H9 (cell line): ENCODE measurements around the gene NELFCD. TPM values are rescaled to one million over a fixed set of nuclear protein-coding genes. Genes with fewer than 3 reads are reported as not detected.

Experiments used
- DNase-seq: peaks from one replicate; pipeline ENCODE4 v3.0.0-alpha.2; 2017
- H2AFZ ChIP-seq: one replicate; pipeline ENCODE4 v1.6.1; 2013; ENCODE audit warnings: mild to moderate bottlenecking, low read length, control low read depth, moderate library complexity
- H2AK5ac ChIP-seq: 2 replicates; pipeline ENCODE4 v1.6.1; 2013; ENCODE audit warnings: low read length, control low read depth, mixed read lengths; ENCODE audit not compliant: insufficient read length
- H2BK120ac ChIP-seq: one replicate; pipeline ENCODE4 v1.6.1; 2013; ENCODE audit warnings: low read depth, mild to moderate bottlenecking, low read length, control low read depth, inconsistent platforms; ENCODE audit not compliant: poor library complexity, severe bottlenecking
- H2BK12ac ChIP-seq: 2 replicates; pipeline ENCODE4 v1.6.1; 2013; ENCODE audit warnings: low read length, control low read depth, mixed read lengths, low read depth; ENCODE audit not compliant: insufficient read length
- H2BK15ac ChIP-seq: 2 replicates; pipeline ENCODE4 v1.6.1; 2013; ENCODE audit warnings: low read depth, low read length, control low read depth
- H2BK20ac ChIP-seq: one replicate; pipeline ENCODE4 v1.6.1; 2013; ENCODE audit warnings: low read depth, mild to moderate bottlenecking, low read length, control low read depth, inconsistent platforms; ENCODE audit not compliant: poor library complexity, severe bottlenecking
- H2BK5ac ChIP-seq: 2 replicates; pipeline ENCODE4 v1.6.1; 2013; ENCODE audit warnings: low read length, control low read depth, mixed read lengths; ENCODE audit not compliant: insufficient read length
- H3K14ac ChIP-seq: 2 replicates; pipeline ENCODE4 v1.6.1; 2013; ENCODE audit warnings: low read length, control low read depth; ENCODE audit not compliant: insufficient read depth
- H3K18ac ChIP-seq: 2 replicates; pipeline ENCODE4 v1.6.1; 2013; ENCODE audit warnings: low read depth, mild to moderate bottlenecking, mixed read lengths, low read length, control low read depth; ENCODE audit not compliant: insufficient read length
- H3K23ac ChIP-seq: 2 replicates; pipeline ENCODE4 v1.6.1; 2013; ENCODE audit warnings: low read length, control low read depth, mixed read lengths, low read depth; ENCODE audit not compliant: insufficient read length
- H3K23me2 ChIP-seq: 2 replicates; pipeline ENCODE4 v1.6.1; 2013; ENCODE audit warnings: low read depth, mild to moderate bottlenecking, mixed read lengths, low read length, control low read depth; ENCODE audit not compliant: insufficient read length, poor library complexity, severe bottlenecking
- H3K27ac ChIP-seq: 2 replicates; pipeline ENCODE4 v1.5.1; 2013; ENCODE audit warnings: low read length, control low read depth, mixed read lengths, low read depth; ENCODE audit not compliant: insufficient read length
- H3K27me3 ChIP-seq: 2 replicates; pipeline ENCODE4 v1.6.1; 2013; ENCODE audit warnings: low read length, control low read depth, inconsistent platforms; ENCODE audit not compliant: insufficient read depth
- H3K4ac ChIP-seq: 2 replicates; pipeline ENCODE4 v1.6.1; 2013; ENCODE audit warnings: low read depth, mild to moderate bottlenecking, control low read depth, inconsistent platforms, low read length, moderate library complexity
- H3K4me1 ChIP-seq: 2 replicates; pipeline ENCODE4 v1.6.1; 2013; ENCODE audit warnings: low read length, control low read depth, inconsistent platforms; ENCODE audit not compliant: insufficient read depth
- H3K4me2 ChIP-seq: 2 replicates; pipeline ENCODE4 v1.6.1; 2013; ENCODE audit warnings: low read length, control low read depth, mixed read lengths; ENCODE audit not compliant: insufficient read length, insufficient read depth
- H3K56ac ChIP-seq: 2 replicates; pipeline ENCODE4 v1.6.1; 2013; ENCODE audit warnings: low read depth, mild to moderate bottlenecking, mixed read lengths, low read length, control low read depth; ENCODE audit not compliant: insufficient read length
- H3K79me1 ChIP-seq: 2 replicates; pipeline ENCODE4 v1.6.1; 2013; ENCODE audit warnings: low read depth, mild to moderate bottlenecking, moderate library complexity, low read length, control low read depth, inconsistent platforms; ENCODE audit not compliant: insufficient read depth, poor library complexity, severe bottlenecking
- H3K79me2 ChIP-seq: 2 replicates; pipeline ENCODE4 v1.6.1; 2013; ENCODE audit warnings: low read length, control low read depth, inconsistent platforms; ENCODE audit not compliant: insufficient read depth
- H3K9ac ChIP-seq: 2 replicates; pipeline ENCODE4 v1.6.1; 2013; ENCODE audit warnings: low read length, control low read depth, mixed read lengths; ENCODE audit not compliant: insufficient read length; ENCODE audit errors: extremely low read depth
- H3K9me3 ChIP-seq: one replicate; pipeline ENCODE4 v1.6.1; 2013; ENCODE audit warnings: low read depth, low read length, inconsistent platforms; ENCODE audit not compliant: control insufficient read depth
- H3T11ph ChIP-seq: one replicate; pipeline ENCODE4 v1.6.1; 2013; ENCODE audit warnings: mild to moderate bottlenecking, low read length, control low read depth, inconsistent platforms
- H4K20me1 ChIP-seq: one replicate; pipeline ENCODE4 v1.6.1; 2013; ENCODE audit not compliant: control insufficient read depth, insufficient read length, insufficient read depth
- H4K5ac ChIP-seq: 2 replicates; pipeline ENCODE4 v1.6.1; 2013; ENCODE audit warnings: low read depth, mild to moderate bottlenecking, mixed read lengths, low read length, control low read depth; ENCODE audit not compliant: insufficient read length
- H4K8ac ChIP-seq: replicated peaks from 2 replicates; pipeline ENCODE4 v1.6.1; 2013; ENCODE audit warnings: low read length, control low read depth, mixed read lengths, low read depth; ENCODE audit not compliant: insufficient read length
- H4K91ac ChIP-seq: 2 replicates; pipeline ENCODE4 v1.6.1; 2013; ENCODE audit warnings: low read depth, mild to moderate bottlenecking, moderate library complexity, mixed read lengths, low read length, control low read depth; ENCODE audit not compliant: insufficient read length
- H3K27ac Mint-ChIP-seq, 3 experiments: 2 replicates in 2 of 3; 3 replicates in 1 of 3; pipeline ENCODE4 v1.8.0; 2020 to 2021; ENCODE audit warnings: mixed read lengths in 3 of 3, mild to moderate bottlenecking in 1 of 3, moderate library complexity in 1 of 3
- H3K27me3 Mint-ChIP-seq: 2 replicates; pipeline ENCODE4 v1.8.0; 2021; ENCODE audit warnings: low read depth, mild to moderate bottlenecking, moderate library complexity, mixed read lengths
- H3K36me3 Mint-ChIP-seq, 3 experiments: 2 replicates in 2 of 3; 3 replicates in 1 of 3; pipeline ENCODE4 v1.8.0; 2020 to 2021; ENCODE audit warnings: low read depth in 3 of 3, mixed read lengths in 3 of 3; ENCODE audit not compliant: insufficient read depth in 1 of 3
- H3K4me1 Mint-ChIP-seq, 2 experiments: 2 replicates each; pipeline ENCODE4 v1.8.0; 2020; ENCODE audit warnings: mixed read lengths in 2 of 2
- H3K4me3 Mint-ChIP-seq, 2 experiments: 2 replicates in 1 of 2; 3 replicates in 1 of 2; pipeline ENCODE4 v1.8.0; 2020 to 2021; ENCODE audit warnings: mild to moderate bottlenecking in 2 of 2, mixed read lengths in 2 of 2, moderate library complexity in 1 of 2
- H3K9me3 Mint-ChIP-seq, 2 experiments: 2 replicates in 1 of 2; 3 replicates in 1 of 2; pipeline ENCODE4 v1.8.0; 2020; ENCODE audit warnings: mild to moderate bottlenecking in 2 of 2, mixed read lengths in 2 of 2, moderate library complexity in 1 of 2
- WGBS: extraction: QIAGEN DNeasy Blood & Tissue Kit; methylation state at CpG from one replicate; pipeline ENCODE4 v1.1.7; 2013; ENCODE audit warnings: missing lambda C conversion rate, low lambda C conversion rate, mixed read lengths; ENCODE audit not compliant: insufficient read length; ENCODE audit errors: extremely low coverage; 5-methylcytosine and 5-hydroxymethylcytosine counted together
- total RNA-seq: library from RNA; stranded (reverse); gene quantifications from 2 replicates; pipeline ENCODE4 v1.2.1, GENCODE V29; 2021
- TF ChIP-seq, protein P1 (sequence below): fragments of 200-600 bp; sonication (generic); conservative IDR thresholded peaks from 3 replicates; pipeline ENCODE4 v1.8.0; 2021; ENCODE audit warnings: antibody characterized with exemption, mild to moderate bottlenecking

Gene NELFCD
- total RNA-seq, 1 experiment from 2014 or later: 57.8 TPM

DNA sequence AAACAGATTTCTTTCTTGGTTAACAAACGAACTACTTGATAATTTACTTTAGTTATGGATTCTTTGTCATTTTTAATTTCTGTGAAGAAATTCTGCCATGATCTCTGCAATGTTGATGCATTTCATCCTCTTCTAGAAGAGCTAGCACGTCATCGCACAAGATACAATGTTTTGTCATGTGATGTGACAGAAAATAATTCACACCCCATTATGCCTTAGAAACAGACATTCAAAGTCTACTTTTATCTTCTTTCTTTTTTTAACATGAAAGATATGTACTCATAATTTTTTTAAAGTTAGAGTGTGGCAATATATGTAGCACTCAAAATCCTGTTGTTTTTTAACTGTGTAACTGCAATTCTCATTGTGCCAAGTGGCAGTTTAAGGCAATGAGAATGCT lies 39.6 kb upstream of the NELFCD start:
- Histone ChIP-seq H3K27me3 (no peaks in the 10 kb centered on the region), H3K18ac (no peak overlapping the region), H2BK12ac (no peak overlapping the region), H4K20me1 (no peaks in the 10 kb centered on the region), H4K5ac (no peak overlapping the region), H3K23ac (no peak overlapping the region), H3K27ac (no peak overlapping the region), H2BK120ac (no peak overlapping the region), H3K79me2 (no peaks in the 10 kb centered on the region), H3K4me1 (peaks cover 3% of the 10 kb centered on the region; the same call in 1 of the 2 replicates), H3K14ac (no peak overlapping the region), H2BK5ac (no peak overlapping the region), H2AFZ (no peak overlapping the region), H3K4me2 (no peak overlapping the region), H2BK15ac (no peak overlapping the region), H2BK20ac (no peak overlapping the region), H2AK5ac (no peak overlapping the region), H3K4ac (no peak overlapping the region), H3K56ac (no peak overlapping the region), H3T11ph (no peak overlapping the region), H3K79me1 (no peaks in the 10 kb centered on the region), H3K9ac (no peak overlapping the region), H4K91ac (no peak overlapping the region), H3K23me2 (no peaks in the 10 kb centered on the region), H3K9me3 (no peaks in the 10 kb centered on the region), H4K8ac (no peak overlapping the region)
- Mint-ChIP-seq H3K9me3 (peaks cover under 1 to 2% of the 10 kb centered on the region in 2 experiments; a peak in 3 of 5 replicates), H3K27ac (no peak overlapping the region), H3K4me1 (no peaks in the 10 kb centered on the region; a peak in 1 of 4 replicates), H3K36me3 (no peaks in the 10 kb centered on the region; a peak in 1 of 7 replicates), H3K4me3 (no peak overlapping the region), H3K27me3 (no peaks in the 10 kb centered on the region; the same call in 1 of the 2 replicates)
- DNase-seq: no peak
- no CpG with 5 or more reads among the region's 3 CpGs for WGBS
- TF ChIP-seq, protein P1, sequence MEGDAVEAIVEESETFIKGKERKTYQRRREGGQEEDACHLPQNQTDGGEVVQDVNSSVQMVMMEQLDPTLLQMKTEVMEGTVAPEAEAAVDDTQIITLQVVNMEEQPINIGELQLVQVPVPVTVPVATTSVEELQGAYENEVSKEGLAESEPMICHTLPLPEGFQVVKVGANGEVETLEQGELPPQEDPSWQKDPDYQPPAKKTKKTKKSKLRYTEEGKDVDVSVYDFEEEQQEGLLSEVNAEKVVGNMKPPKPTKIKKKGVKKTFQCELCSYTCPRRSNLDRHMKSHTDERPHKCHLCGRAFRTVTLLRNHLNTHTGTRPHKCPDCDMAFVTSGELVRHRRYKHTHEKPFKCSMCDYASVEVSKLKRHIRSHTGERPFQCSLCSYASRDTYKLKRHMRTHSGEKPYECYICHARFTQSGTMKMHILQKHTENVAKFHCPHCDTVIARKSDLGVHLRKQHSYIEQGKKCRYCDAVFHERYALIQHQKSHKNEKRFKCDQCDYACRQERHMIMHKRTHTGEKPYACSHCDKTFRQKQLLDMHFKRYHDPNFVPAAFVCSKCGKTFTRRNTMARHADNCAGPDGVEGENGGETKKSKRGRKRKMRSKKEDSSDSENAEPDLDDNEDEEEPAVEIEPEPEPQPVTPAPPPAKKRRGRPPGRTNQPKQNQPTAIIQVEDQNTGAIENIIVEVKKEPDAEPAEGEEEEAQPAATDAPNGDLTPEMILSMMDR: no peak
